ENCODE data around the gene NEAT1. TPM values are rescaled to one million over a fixed set of nuclear protein-coding genes. Genes with fewer than 3 reads are reported as not detected.
A peak's percentile ranks its signal among the peaks of the same experiment; 100 is the strongest.

NEAT1 gene
- total RNA-seq, 4 donors from 2014 or later, result 195 to 1,623 (median 652) TPM

DNA sequence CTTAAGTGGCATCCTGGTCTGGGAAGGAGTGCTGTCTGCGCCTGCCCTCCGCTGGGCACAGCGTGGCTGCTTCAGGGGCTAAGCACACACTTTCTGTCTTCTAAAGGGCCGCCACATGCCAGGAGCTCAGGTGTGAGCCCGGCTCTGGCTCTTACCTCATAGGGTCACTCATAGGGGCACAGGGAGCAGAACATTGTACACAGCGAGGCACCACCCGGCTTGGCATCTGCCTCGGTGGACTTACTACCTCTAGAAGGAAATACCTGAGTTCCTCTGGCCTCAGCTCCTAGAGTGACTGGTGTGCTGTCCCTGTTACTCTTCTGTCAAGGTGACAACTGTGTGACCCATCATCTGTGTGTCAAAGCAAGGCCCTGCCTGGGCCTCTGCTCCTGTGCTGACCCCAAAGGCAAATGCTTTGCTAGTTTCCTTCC is 13.4 kb downstream of the NEAT1 start:
- TF ChIP-seq, protein P1, sequence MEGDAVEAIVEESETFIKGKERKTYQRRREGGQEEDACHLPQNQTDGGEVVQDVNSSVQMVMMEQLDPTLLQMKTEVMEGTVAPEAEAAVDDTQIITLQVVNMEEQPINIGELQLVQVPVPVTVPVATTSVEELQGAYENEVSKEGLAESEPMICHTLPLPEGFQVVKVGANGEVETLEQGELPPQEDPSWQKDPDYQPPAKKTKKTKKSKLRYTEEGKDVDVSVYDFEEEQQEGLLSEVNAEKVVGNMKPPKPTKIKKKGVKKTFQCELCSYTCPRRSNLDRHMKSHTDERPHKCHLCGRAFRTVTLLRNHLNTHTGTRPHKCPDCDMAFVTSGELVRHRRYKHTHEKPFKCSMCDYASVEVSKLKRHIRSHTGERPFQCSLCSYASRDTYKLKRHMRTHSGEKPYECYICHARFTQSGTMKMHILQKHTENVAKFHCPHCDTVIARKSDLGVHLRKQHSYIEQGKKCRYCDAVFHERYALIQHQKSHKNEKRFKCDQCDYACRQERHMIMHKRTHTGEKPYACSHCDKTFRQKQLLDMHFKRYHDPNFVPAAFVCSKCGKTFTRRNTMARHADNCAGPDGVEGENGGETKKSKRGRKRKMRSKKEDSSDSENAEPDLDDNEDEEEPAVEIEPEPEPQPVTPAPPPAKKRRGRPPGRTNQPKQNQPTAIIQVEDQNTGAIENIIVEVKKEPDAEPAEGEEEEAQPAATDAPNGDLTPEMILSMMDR (IDR thresholded peaks at IDR 0.05), result no peak
- no peak for TF ChIP-seq POLR2A (IDR thresholded peaks at IDR 0.05)
- H3K4me3 ChIP-seq (replicated peaks in 1 of 3), result no peak overlapping the region

DNA sequence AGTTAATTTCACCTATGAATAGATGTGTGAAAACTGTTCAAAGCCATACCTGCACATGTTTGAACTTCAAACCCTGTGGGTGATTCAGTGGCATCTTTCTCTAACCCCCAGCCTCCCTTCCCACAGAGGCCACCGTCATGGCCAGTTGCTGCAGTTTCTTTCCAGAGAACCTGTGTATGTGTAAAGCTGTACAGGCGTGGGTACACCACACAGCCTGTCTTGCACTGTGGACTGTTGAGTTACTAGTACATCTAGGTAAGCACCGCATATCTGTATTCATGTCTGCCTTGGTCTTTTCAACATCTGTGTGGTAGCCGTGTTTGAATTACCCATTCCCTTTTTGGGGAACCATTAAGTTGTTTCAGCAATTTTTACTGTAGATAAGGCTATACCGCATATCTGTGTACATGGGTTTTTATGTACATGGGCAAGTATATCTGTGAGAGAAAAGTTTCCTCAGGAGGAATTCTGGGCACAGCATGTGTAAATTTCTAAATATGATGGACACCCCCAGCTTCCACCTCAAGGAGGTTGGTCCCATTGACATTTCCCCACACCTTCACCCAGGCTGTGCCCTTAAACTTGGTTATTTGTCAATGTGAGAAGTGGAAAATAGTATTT is 13.9 kb downstream of the NEAT1 start:
- H3K9me3 ChIP-seq, result no peaks in the 10 kb centered on the region
- peak; percentile 40 to 46 for DNase-seq
- no peaks in the 10 kb centered on the region for H3K27me3 ChIP-seq
- H3K4me1 ChIP-seq, result peaks cover 69 to 87% of the 10 kb centered on the region in 2 donors
- TF ChIP-seq, protein P1 (IDR thresholded peaks at IDR 0.05), result no peak
- TF ChIP-seq POLR2A (IDR thresholded peaks at IDR 0.05), result peak in 1 of 2 donors; percentile 15
- intact Hi-C loops (cut with DNase I), result no loop called here
- H3K27ac ChIP-seq, result peak overlapping the region; percentile 82 to 100 (median 85)
- WGBS, 2 donors, result 77 to 96% methylated on average over 5 of the region's 5 CpGs
- H3K36me3 ChIP-seq, result peaks cover 29 to 30% of the 10 kb centered on the region in 2 donors
- H3K4me3 ChIP-seq (replicated peaks in 1 of 3), result no peak overlapping the region

More for the DNA sequence above, 13.4 kb downstream of the NEAT1 start:
- Histone ChIP-seq H3K27me3 (no peaks in the 10 kb centered on the region), H3K36me3 (peaks cover 29 to 30% of the 10 kb centered on the region in 2 donors), H3K4me1 (peaks cover 65 to 87% of the 10 kb centered on the region in 2 donors), H3K9me3 (no peaks in the 10 kb centered on the region), H3K27ac (peak overlapping the region; percentile 82 to 100 (median 85))
- DNase-seq, result peak; percentile 63 to 65
- 81 to 86% methylated on average over 8 of the region's 8 CpGs for WGBS, 2 donors
- intact Hi-C loops (cut with DNase I), result no loop called here

DNA sequence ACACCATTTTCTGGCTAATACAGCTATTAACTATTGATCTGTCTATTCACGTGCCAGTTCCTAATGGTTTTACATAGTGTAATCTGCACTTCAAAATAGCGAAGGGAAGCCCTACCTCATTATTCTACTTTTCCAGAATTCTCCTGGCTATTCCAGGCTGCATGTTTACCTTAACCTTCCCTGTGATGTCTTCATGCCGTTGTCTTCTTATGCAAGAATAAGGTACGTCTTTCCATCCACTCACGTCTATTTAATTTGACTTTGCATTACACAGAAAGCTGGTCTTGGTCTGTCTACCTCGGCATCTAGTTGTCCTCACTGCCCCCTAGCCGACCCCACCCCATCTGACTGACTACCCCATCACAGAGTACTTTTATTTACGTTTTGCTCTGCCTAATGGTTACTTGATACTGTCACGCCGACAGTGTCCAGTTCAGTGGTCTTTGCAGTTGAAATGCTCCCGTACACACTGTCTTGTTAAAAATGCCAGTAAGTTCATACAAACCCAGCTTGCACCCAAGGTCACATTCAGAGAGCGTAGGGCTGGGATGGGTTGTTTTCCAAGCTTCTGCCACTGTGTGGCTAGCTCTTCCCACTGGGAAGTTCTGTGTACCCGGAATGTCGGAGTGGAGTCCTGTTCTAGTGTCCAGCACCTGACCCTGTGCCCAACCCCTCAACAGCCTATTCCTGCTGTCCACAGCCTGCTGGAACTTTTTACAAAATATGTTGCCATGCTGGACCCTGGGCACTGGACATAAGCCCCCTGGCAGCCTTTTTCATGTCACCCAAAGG is 15.0 kb downstream of the NEAT1 start:
- Histone ChIP-seq H3K36me3 (peaks cover 29 to 38% of the 10 kb centered on the region in 2 donors), H3K27me3 (no peaks in the 10 kb centered on the region), H3K27ac (peak overlapping the region; percentile 82 to 100 (median 87)), H3K4me1 (peaks cover 78 to 93% of the 10 kb centered on the region in 2 donors), H3K4me3 (replicated peaks in 1 of 3) (no peak overlapping the region), H3K9me3 (no peaks in the 10 kb centered on the region)
- intact Hi-C loops (cut with DNase I), result no loop called here
- TF ChIP-seq POLR2A (IDR thresholded peaks at IDR 0.05), result peak in 1 of 2 donors; percentile 38
- TF ChIP-seq, protein P1 (IDR thresholded peaks at IDR 0.05), result no peak
- DNase-seq, result peak; percentile 40 to 51
- 86 to 87% methylated on average over 14 of the region's 14 CpGs for WGBS, 2 donors

DNA sequence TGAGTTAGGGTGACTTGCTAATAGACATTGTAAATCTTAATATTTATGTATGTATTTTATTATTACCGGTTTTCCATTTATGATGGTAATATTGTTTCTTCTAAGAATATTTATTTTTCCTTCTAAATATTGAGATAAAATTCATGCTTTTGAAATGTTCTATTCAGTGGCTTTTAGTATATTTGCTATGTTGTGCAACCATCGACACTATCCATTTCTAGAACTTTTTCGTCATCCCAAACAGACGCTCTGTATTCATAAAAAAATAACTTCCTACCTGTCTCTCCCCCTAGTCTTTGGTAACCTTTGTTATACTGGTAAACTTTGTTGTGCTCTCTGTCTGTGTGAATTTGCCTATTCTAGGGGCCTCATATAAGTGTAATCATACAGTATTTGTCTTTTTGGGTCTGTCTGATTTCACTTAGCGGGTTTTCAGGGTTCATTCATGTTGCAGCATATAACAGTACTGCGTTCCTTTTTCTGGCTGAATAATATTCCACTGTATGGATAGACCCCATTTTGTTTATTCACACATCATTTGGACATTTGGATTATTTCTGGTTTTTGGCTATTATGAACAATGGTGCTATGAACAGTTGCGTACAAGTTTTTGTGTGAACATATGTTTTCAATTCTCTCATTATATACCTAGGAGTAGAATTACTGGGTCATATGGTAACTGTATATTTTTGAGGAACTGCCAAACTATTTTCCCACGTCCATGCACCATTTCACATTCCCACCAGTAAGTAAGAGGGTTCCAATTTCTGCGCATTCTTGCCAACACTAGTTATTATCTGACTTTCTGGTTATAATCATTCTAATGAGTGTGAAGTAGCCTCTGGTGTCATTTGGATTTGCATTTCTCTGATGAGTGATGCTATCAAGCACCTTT is 15.9 kb downstream of the NEAT1 start:
- Histone ChIP-seq H3K36me3 (peaks cover 36 to 39% of the 10 kb centered on the region in 2 donors), H3K4me3 (replicated peaks in 1 of 3) (no peak overlapping the region), H3K9me3 (no peaks in the 10 kb centered on the region), H3K27ac (peak overlapping the region; percentile 82 to 100 (median 87)), H3K27me3 (no peaks in the 10 kb centered on the region), H3K4me1 (peaks cover 75 to 88% of the 10 kb centered on the region in 2 donors)
- no peak for TF ChIP-seq POLR2A (IDR thresholded peaks at IDR 0.05)
- TF ChIP-seq, protein P1 (IDR thresholded peaks at IDR 0.05), result no peak
- intact Hi-C loops (cut with DNase I), result no loop called here
- WGBS, 2 donors, result 91 to 93% methylated on average over 9 of the region's 9 CpGs
- DNase-seq, result no peak

All from thyroid gland (tissue), 4 donors.